HCT116 (cell line): ENCODE results near the gene PMEPA1. TPM values are rescaled to one million over a fixed set of nuclear protein-coding genes. Genes with fewer than 3 reads are reported as not detected.

Experiments used
- ATAC-seq: fragments of 200-7000 bp; cut with Tn5 transposase; 2 replicates; pipeline ENCODE4 v1.9.1; 2020; ENCODE audit warnings: mild to moderate bottlenecking, moderate library complexity
- BruUV-seq: library from RNA; stranded (reverse); fragments of 400-500 nt; replicated peaks from 2 replicates; lab custom pipeline; 2021; lab: Mats Ljungman, UMichigan
- CTCF ChIA-PET: fragments of 300-600 bp; sonication (Branson Sonifier 250); formaldehyde crosslinking; loops from one replicate; lab custom pipeline; 2021; ENCODE audit warnings: antibody characterized with exemption; lab: Charles Lee
- POLR2A ChIA-PET: fragments of 300-600, 350-600 bp; sonication (Branson Sonifier 250); formaldehyde crosslinking; loops from one replicate; lab custom pipeline; 2021; ENCODE audit warnings: antibody characterized with exemption; lab: Charles Lee
- RAD21 ChIA-PET, 2 experiments: fragments of 300-600 bp; sonication (Branson Sonifier 250); formaldehyde crosslinking; loops; one replicate each; lab custom pipeline; 2023; ENCODE audit warnings: low total read pairs in 2 of 2; ENCODE audit not compliant: uncharacterized antibody in 2 of 2, unreplicated experiment in 2 of 2, low non-redundant PET in 1 of 2; lab: Charles Lee
- DNase-seq: peaks from one replicate; pipeline ENCODE4 v3.0.0-alpha.2; 2010; ENCODE audit warnings: low read depth, low spot score
- H2AFZ ChIP-seq: fragments of 200-600 bp; shearing (Covaris generic), sonication (generic); 2 replicates; pipeline ENCODE4 v1.6.1; 2017; ENCODE audit warnings: low read depth, mixed run types, mixed read lengths, antibody characterized with exemption, low read length; ENCODE audit not compliant: poor library complexity, severe bottlenecking
- H3K27ac ChIP-seq: 2 replicates; pipeline ENCODE4 v1.5.1; 2012; ENCODE audit warnings: low read depth, low read length
- H3K27me3 ChIP-seq: fragments of 200-600 bp; sonication (generic); 2 replicates; pipeline ENCODE4 v1.6.1; 2016; ENCODE audit warnings: mixed run types, low read length, mixed read lengths; ENCODE audit not compliant: insufficient read depth
- H3K36me3 ChIP-seq, 2 experiments: fragments of 200-500 bp in 1 of 2; fragments of 200-600 bp in 1 of 2; sonication (Bioruptor generic) in 1 of 2; sonication (generic) in 1 of 2; 2 replicates each; pipeline versions ENCODE4 v1.5.1 to v1.6.1; 2014 to 2016; ENCODE audit warnings: low read length in 2 of 2, inconsistent platforms in 1 of 2, mixed read lengths in 1 of 2, mixed run types in 1 of 2; ENCODE audit not compliant: insufficient read depth in 2 of 2, control insufficient read depth in 1 of 2
- H3K4me1 ChIP-seq, 2 experiments: fragments of 200-600 bp in 1 of 2; sonication (generic) in 1 of 2; 2 replicates each; pipeline versions ENCODE4 v1.5.1 to v1.6.1; 2012 to 2017; ENCODE audit warnings: low read length in 2 of 2, inconsistent platforms in 1 of 2, mild to moderate bottlenecking in 1 of 2, mixed read lengths in 1 of 2, mixed run types in 1 of 2, moderate library complexity in 1 of 2; ENCODE audit not compliant: insufficient read depth in 2 of 2, control insufficient read depth in 1 of 2
- H3K4me2 ChIP-seq: fragments of 200-600 bp; sonication (generic); 2 replicates; pipeline ENCODE4 v1.6.1; 2017; ENCODE audit warnings: mixed run types, low read length, mixed read lengths
- H3K4me3 ChIP-seq, 2 experiments: fragments of 200-600 bp in 1 of 2; sonication (generic) in 1 of 2; replicated peaks in 1 of 2; 2 replicates each; pipeline ENCODE4 v1.5.1; 2011 to 2016; ENCODE audit warnings: low read length in 2 of 2, control low read depth in 1 of 2, low read depth in 1 of 2, mild to moderate bottlenecking in 1 of 2, mixed read lengths in 1 of 2, mixed run types in 1 of 2
- H3K79me2 ChIP-seq: fragments of 200-600 bp; sonication (generic); 2 replicates; pipeline ENCODE4 v1.6.1; 2017; ENCODE audit warnings: mild to moderate bottlenecking, mixed run types, low read length, moderate library complexity, mixed read lengths; ENCODE audit not compliant: insufficient read depth
- H3K9ac ChIP-seq: fragments of 200-600 bp; sonication (generic); 2 replicates; pipeline ENCODE4 v1.6.1; 2016; ENCODE audit warnings: low read length, mixed read lengths
- H3K9me2 ChIP-seq: fragments of 200-600 bp; sonication (generic), shearing (Covaris generic); 2 replicates; pipeline ENCODE4 v1.6.1; 2017; ENCODE audit warnings: mixed run types, mild to moderate bottlenecking, moderate library complexity; ENCODE audit not compliant: insufficient read depth
- H3K9me3 ChIP-seq, 2 experiments: fragments of 200-500 bp in 1 of 2; fragments of 200-600 bp in 1 of 2; sonication (Bioruptor generic) in 1 of 2; sonication (generic) in 1 of 2; 2 replicates each; pipeline ENCODE4 v1.6.1; 2014 to 2017; ENCODE audit warnings: low read length in 2 of 2, mixed read lengths in 2 of 2, inconsistent platforms in 1 of 2, low read depth in 1 of 2, mild to moderate bottlenecking in 1 of 2, mixed run types in 1 of 2, moderate library complexity in 1 of 2; ENCODE audit not compliant: control insufficient read depth in 1 of 2, insufficient read depth in 1 of 2
- H4K20me1 ChIP-seq: fragments of 200-600 bp; sonication (generic), shearing (Covaris generic); 2 replicates; pipeline ENCODE4 v1.6.1; 2017; ENCODE audit warnings: mixed run types, mild to moderate bottlenecking, moderate library complexity; ENCODE audit not compliant: insufficient read depth
- CBX3 ChIP-seq: IDR thresholded peaks from 2 replicates; pipeline ENCODE4 v1.6.1; 2012; ENCODE audit warnings: low read depth
- ELF1 ChIP-seq: IDR thresholded peaks from 2 replicates; pipeline ENCODE4 v1.6.1; 2012; ENCODE audit warnings: low read depth, borderline replicate concordance
- EZH2 ChIP-seq: fragments of 200-600 bp; sonication (generic); IDR thresholded peaks from 2 replicates; pipeline ENCODE4 v1.6.1; 2017; ENCODE audit warnings: antibody characterized with exemption, mixed run types
- EZH2phosphoT487 ChIP-seq: fragments of 200-600 bp; IDR thresholded peaks from 2 replicates; pipeline ENCODE4 v1.6.1; 2018; ENCODE audit warnings: antibody characterized with exemption, borderline replicate concordance
- JUND ChIP-seq: IDR thresholded peaks from 2 replicates; pipeline ENCODE4 v1.6.1; 2012
- POLR2A ChIP-seq: IDR thresholded peaks from 2 replicates; pipeline ENCODE4 v1.7.0; 2011; ENCODE audit warnings: borderline replicate concordance; ENCODE audit not compliant: insufficient read depth, insufficient read length; ENCODE audit errors: extremely low read depth
- TCF7L2 ChIP-seq: IDR thresholded peaks from 2 replicates; pipeline ENCODE4 v1.7.0; 2011; ENCODE audit warnings: borderline replicate concordance, inconsistent platforms; ENCODE audit not compliant: insufficient read depth, insufficient read length; ENCODE audit errors: extremely low read depth
- ZNF274 ChIP-seq: fragments of 200-500 bp; sonication (Bioruptor generic); IDR thresholded peaks from 2 replicates; pipeline ENCODE4 v1.6.1; 2014; ENCODE audit warnings: mild to moderate bottlenecking, low read depth, low read length, inconsistent platforms
- intact Hi-C: fragments of 100-400 bp; cut with micrococcal nuclease; formaldehyde crosslinking; loops from 2 replicates; pipeline ENCODE4 v1.10.0; 2022
- total RNA-seq: library from RNA; stranded (reverse); gene quantifications from one replicate; pipeline ENCODE4 v1.2.1, GENCODE V29; 2021; ENCODE audit not compliant: unreplicated experiment
- TF ChIP-seq, protein P1 (sequence below): IDR thresholded peaks from 2 replicates; pipeline ENCODE4 v1.6.1; 2012
- TF ChIP-seq, protein P2 (sequence below): IDR thresholded peaks from 2 replicates; pipeline ENCODE4 v1.6.1; 2012; ENCODE audit warnings: low read depth

The PMEPA1 gene
- total RNA-seq, 1 experiment from 2014 or later, result 0.64 TPM

DNA sequence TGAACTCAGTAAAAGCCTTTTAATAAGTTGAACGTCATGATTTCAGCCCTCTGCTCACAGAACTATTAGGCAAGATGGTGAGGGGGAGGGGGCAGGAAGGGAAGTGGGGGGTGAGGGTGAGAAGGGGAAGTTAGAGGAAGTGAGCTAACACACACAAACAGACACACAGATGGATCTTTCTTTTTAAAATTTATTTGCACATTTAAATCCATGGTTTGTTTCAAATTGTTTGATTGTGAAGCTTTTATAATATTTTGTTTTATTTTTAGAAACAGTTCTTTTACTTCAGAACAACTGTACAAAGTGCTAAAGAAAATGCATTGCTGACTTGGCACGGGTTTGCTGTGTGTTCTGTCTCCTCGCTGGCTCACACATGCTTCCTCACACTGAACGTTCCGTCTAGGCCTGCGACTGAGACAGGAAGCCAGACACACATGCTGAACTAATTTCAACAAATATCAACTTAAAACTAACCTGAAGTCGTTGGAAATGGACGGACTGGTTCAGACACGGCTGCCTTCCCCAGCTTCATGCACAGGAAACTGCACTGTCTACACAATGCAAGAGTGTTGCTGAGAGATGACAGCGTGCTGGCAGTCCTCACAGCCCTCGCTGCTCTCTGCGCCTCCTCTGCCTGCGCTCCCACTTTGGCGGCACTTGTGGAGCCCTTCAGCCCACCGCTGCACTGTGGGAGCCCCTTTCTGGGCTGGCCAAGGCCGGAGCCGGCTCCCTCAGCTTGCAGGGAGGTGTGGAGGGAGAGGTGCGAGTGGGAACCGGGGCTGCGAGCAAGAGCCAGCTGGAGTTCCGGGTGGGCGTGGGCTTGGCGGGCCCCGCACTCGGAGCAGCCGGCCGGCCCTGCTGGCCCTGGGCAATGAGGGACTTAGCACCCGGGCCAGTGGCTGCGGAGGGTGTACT, 81.5 kb downstream of the PMEPA1 start:
- no peaks in the 10 kb centered on the region for H3K9me2 ChIP-seq
- H3K79me2 ChIP-seq, result no peaks in the 10 kb centered on the region
- ChIA-PET POLR2A (no interaction called here), RAD21 (no interaction called here), CTCF (interaction anchor here (1.3 kb wide), 1 partner anchor 459 kb away, joined by 3 read pairs; no protein-coding TSS in a partner anchor)
- intact Hi-C loops, result loop anchor here (10.0 kb wide), 1 partner anchor 576 kb away; no protein-coding TSS in a partner anchor
- no peaks in the 10 kb centered on the region for H4K20me1 ChIP-seq
- H3K9me3 ChIP-seq, result no peaks in the 10 kb centered on the region
- no peak overlapping the region for H3K4me2 ChIP-seq
- no peak overlapping the region for H3K4me3 ChIP-seq
- no peaks in the 10 kb centered on the region for H3K36me3 ChIP-seq
- H3K9ac ChIP-seq, result no peak overlapping the region
- BruUV-seq, result no TSS peak
- no peak for TF ChIP-seq TCF7L2
- TF ChIP-seq POLR2A, result no peak
- TF ChIP-seq, protein P1, sequence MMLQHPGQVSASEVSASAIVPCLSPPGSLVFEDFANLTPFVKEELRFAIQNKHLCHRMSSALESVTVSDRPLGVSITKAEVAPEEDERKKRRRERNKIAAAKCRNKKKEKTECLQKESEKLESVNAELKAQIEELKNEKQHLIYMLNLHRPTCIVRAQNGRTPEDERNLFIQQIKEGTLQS, result no peak
- no peak for TF ChIP-seq EZH2
- TF ChIP-seq, protein P2, sequence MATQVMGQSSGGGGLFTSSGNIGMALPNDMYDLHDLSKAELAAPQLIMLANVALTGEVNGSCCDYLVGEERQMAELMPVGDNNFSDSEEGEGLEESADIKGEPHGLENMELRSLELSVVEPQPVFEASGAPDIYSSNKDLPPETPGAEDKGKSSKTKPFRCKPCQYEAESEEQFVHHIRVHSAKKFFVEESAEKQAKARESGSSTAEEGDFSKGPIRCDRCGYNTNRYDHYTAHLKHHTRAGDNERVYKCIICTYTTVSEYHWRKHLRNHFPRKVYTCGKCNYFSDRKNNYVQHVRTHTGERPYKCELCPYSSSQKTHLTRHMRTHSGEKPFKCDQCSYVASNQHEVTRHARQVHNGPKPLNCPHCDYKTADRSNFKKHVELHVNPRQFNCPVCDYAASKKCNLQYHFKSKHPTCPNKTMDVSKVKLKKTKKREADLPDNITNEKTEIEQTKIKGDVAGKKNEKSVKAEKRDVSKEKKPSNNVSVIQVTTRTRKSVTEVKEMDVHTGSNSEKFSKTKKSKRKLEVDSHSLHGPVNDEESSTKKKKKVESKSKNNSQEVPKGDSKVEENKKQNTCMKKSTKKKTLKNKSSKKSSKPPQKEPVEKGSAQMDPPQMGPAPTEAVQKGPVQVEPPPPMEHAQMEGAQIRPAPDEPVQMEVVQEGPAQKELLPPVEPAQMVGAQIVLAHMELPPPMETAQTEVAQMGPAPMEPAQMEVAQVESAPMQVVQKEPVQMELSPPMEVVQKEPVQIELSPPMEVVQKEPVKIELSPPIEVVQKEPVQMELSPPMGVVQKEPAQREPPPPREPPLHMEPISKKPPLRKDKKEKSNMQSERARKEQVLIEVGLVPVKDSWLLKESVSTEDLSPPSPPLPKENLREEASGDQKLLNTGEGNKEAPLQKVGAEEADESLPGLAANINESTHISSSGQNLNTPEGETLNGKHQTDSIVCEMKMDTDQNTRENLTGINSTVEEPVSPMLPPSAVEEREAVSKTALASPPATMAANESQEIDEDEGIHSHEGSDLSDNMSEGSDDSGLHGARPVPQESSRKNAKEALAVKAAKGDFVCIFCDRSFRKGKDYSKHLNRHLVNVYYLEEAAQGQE, result no peak
- TF ChIP-seq EZH2phosphoT487, result no peak
- TF ChIP-seq ZNF274, result no peak
- no peak for TF ChIP-seq JUND
- no peak for TF ChIP-seq CBX3
- TF ChIP-seq ELF1, result no peak
- no peak overlapping the region for H2AFZ ChIP-seq
- DNase-seq (no peak), ATAC-seq (no peak)
- no peaks in the 10 kb centered on the region for H3K4me1 ChIP-seq
- H3K27me3 ChIP-seq, result peaks cover 30% of the 10 kb centered on the region
- H3K27ac ChIP-seq, result no peak overlapping the region
